COLO829 (cell line): Measurements from ENCODE around the gene MAST2.
"Not testable (repeated sequence)": the region's sequence is repeated elsewhere in the genome, so short reads cannot be mapped to it uniquely, and the experiment has no call there.

Source experiments
- DNase-seq: peaks from one replicate; pipeline ENCODE4 v3.0.0; 2012; ENCODE audit warnings: low spot score

MAST2 gene

GRCh38 chr1:46026531-46026930 is 223.1 kb downstream of the MAST2 start:
- no peak for DNase-seq

GRCh38 chr1:46027788-46028573 is 224.6 kb downstream of the MAST2 start:
- DNase-seq = no peak

- no peak for DNase-seq
These were observed 226.9 kb downstream of the MAST2 start for GRCh38 chr1:46030074-46030870.

DNA sequence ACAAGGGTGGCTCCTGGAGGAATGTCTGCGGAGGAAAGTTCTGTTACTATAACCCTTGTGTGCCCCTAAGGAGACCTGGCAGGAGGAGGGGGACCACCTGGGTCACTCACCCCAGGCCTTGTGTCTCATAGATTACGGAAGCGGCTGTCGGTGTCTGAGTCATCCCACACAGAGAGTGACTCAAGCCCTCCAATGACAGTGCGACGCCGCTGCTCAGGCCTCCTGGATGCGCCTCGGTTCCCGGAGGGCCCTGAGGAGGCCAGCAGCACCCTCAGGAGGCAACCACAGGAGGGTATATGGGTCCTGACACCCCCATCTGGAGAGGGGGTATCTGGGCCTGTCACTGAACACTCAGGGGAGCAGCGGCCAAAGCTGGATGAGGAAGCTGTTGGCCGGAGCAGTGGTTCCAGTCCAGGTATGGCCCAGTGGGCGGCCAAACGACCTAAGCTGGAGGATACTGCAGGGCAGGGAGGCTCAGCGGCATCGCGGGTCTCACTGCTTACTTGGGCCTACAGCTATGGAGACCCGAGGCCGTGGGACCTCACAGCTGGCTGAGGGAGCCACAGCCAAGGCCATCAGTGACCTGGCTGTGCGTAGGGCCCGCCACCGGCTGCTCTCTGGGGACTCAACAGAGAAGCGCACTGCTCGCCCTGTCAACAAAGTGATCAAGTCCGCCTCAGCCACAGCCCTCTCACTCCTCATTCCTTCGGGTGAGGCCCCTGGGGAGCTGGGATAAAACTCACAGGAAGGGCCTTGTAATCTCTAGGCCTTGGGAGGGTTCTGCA is 227.7 kb downstream of the MAST2 start:
- DNase-seq = no peak

GRCh38 chr1:46034601-46035516 is 231.4 kb downstream of the MAST2 start:
- no peak for DNase-seq

DNA sequence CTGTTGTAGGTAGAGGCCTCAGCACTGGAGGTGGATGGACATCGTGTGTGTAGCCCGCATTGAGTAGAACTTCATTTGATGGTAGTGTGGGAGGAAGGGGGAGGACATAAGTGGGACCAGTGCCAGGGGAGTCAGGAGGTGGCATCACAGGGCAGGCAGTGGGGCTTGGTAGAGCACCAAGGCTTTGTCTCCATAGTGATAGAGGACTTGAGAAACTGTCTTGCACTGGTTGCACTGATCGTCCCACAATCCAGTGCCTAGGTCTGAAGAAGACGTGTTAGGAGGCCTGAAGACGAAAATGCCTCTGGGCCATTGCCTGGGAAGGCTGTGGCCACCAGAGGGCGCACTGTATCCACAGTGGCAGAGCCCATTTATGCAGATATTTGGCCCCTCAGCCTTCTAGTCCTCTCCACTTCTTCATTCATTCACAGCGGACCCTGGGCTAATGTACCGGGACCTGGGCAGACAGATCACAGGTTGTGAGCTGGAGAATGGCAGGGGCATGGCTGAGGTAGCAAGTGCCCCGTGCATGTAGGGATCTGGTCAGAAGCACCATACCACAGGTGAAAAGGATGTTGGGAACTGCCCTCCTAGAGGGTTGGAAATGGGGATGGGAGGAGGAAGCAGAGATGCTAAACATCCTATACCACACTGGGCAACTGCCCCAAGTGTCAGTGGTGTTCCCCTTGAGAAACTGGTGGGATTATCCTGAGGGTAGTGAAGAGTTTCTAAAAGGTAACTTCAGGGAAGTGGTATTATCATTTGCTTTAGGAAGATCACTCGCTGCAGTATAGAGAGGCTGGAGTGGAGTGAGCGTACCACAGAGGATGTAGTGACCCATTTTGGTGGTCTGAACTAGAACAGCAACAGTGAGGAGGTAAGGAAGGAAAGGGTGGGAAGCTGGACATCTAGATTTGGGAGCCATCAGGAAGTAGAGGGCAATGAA is 233.8 kb downstream of the MAST2 start:
- DNase-seq = peak; percentile 83

DNA sequence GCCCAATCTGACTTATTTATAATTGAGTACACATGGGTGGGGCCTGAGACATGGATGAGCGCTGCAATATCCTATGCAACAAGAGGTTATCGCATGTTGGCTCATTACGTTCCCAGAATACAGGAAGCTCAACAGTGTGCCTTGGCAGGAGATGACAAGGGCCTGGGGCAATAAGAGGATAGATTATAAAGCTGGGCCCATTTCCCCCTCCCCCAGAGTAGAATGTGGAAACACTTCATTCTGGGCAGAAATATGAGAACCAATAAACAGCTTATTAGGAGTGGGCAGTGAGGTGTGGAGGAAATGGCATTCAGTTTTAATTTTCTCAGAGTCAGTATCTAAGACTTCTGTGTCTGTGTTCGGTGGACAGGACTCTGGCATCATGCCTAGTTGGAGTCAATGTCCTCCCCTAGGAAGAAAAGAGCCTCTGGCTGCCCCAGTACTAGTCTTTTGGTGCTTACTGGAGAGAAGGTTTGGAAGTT is 236.2 kb downstream of the MAST2 start:
- DNase-seq = peak; percentile 35

- no peak for DNase-seq
These were observed 238.1 kb downstream of the MAST2 start for GRCh38 chr1:46041551-46041950.

- DNase-seq = no peak
These were observed 238.6 kb downstream of the MAST2 start for GRCh38 chr1:46041974-46042373.

GRCh38 chr1:46043458-46044017 is 240.1 kb downstream of the MAST2 start:
- no peak for DNase-seq

DNA sequence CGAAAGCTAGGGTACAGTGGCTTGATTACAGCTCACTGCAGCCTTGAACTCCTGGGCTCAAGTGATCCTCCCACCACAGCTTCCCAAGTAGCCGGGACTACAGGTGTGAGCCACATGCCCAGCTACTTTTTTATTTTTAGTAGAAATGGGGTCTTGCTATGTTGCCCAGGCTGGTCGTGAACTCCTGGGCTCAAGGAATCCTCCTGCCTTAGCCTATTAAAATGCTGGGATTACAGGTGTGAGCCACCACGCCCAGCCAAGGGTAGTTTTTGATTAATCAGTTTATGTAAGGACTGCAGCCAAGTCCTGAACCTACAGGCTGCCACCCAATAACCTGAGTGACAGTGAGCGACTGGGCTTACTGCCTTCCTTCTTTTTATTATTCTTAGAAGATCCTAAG is 240.7 kb downstream of the MAST2 start:
- DNase-seq = no peak

DNA sequence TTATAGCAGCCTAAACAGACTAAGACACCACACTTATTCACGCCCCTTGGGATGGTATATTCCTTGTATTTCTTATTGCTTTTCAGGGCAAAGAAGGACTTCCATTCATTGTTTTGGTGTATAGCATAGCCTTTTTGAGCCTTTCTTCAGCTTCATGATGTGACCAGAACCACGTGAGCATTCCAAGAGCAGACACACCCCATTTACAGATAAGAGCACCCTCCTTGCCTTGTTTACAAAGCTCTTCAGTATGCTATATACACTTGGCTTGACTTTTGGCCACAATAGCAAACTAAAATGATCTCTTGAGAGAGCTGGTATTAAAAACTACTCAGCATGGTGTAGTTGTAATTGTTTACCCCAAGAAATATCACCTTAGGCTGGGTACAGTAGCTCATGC is 250.3 kb downstream of the MAST2 start:
- DNase-seq = no peak

GRCh38 chr1:46056325-46056724 is 252.9 kb downstream of the MAST2 start:
- DNase-seq = no peak

DNA sequence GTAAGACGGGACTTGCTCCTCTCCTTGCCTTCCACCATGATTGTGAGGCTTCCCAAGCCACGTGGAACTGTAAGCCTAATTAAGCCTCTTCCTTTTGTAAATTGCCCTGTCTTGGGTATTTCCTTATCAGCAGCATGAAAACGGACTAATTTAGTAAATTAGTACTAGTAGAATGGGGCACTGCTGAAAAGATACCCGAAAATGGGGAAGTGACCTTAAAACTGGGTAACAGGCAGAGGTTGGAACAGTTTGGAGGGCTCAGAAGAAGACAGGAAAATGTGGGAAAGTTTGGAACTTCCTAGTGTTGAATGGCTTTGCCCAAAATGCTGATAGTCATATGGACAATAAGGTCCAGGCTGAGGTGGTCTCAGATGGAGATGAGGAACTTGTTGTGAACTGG is 253.8 kb downstream of the MAST2 start:
- DNase-seq = not testable (repeated sequence)

DNA sequence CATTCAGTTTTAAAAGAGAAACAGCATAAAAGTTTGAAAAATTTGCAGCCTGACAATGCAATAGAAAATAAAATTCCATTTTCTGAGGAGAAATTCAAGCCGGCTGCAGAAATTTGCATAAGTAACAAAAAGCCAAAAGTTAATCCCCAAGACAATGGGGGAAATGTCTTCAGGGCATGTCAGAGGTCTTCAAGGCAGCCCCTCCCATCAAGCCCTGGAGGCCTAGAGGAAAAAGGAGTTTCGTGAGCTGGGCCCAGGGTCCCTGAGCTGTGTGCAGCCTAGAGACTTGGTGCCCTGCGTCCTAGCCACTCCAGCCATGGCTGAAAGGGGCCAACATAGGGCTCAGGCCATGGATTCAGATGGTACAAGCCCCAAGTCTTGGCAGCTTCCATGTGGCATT is 254.4 kb downstream of the MAST2 start:
- no peak for DNase-seq

DNA sequence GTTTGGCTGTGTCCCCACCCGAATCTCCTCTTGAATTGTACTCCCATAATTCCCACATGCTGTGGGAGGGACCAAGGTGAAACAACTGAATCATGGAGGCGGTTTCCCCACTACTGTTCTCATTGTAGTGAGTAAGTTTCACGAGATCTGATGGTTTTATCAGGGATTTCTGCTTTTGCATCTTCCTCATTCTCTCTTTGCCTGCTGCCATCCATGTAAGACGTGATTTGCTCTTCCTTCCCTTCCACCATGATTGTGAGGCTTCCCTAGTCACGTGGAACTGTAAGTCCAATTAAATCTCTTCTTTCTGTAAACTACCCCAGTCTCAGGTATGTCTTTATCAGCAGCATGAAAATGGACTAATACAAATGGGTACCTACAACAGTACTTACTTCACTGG is 255.5 kb downstream of the MAST2 start:
- DNase-seq = no peak

GRCh38 chr1:46061146-46061545 is 257.7 kb downstream of the MAST2 start:
- no peak for DNase-seq

DNA sequence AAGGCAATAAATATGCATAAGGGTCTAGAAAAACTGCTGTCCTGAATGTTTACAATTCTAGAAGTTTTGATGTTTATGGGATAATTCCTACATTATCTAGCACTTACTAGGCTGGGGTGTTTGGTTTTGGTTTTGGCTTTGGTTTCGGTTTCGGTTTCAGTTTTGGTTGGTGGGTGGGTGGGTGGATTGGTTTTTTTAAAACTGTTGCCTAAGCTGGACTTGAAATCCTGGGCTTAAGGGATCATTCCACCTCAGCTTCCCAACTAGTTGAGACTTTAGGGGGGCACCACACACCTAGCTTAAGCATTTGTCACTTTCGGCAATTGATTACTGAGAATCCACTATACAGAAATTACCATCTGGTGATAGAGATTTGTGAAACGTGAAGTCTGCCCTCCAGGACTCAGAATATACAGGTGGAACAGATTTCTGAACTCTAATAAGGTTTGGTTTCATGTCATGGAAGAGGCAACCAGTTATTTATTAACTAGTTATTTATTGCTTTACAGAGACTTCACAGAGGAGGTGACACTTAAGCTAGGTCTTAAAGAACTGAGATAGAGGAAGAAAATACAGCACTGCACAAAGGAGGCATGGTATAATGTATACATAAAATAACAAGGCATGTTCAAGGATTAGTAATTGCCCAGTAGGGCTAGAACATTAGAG is 259.4 kb downstream of the MAST2 start:
- peak; percentile 17 for DNase-seq

- DNase-seq = no peak
These were observed 261.3 kb downstream of the MAST2 start for GRCh38 chr1:46064708-46065107.
